HEK293 (cell line): Measurements from ENCODE around the gene CCDC136.

Experiments
- CTCF ChIA-PET: fragments of 350-600 bp; formaldehyde crosslinking; extraction: SDS; loops from one replicate; lab custom pipeline; 2021; ENCODE audit warnings: antibody characterized with exemption; lab: Yijun Ruan, JAX
- POLR2A ChIA-PET: fragments of 300-600 bp; formaldehyde crosslinking; extraction: SDS; loops from one replicate; lab custom pipeline; 2020; ENCODE audit warnings: antibody characterized with exemption, inconsistent platforms; lab: Yijun Ruan, JAX
- H3K27ac ChIP-seq: fragments of 200-500 bp; sonication (Bioruptor generic); 2 replicates; pipeline ENCODE4 v1.5.1; 2014; ENCODE audit warnings: low read depth, low read length, control low read depth, inconsistent platforms; ENCODE audit errors: extremely low read depth
- H3K36me3 ChIP-seq, 2 experiments: fragments of 200-500 bp in 1 of 2; sonication (Bioruptor generic) in 1 of 2; 1 replicate in 1 of 2; 2 replicates in 1 of 2; pipeline ENCODE4 v1.5.1; 2014 to 2017; ENCODE audit warnings: inconsistent platforms in 2 of 2, low read length in 2 of 2; ENCODE audit not compliant: control insufficient read depth in 2 of 2, insufficient read depth in 1 of 2
- H3K4me1 ChIP-seq: fragments of 200-500 bp; sonication (Bioruptor generic); 2 replicates; pipeline ENCODE4 v1.5.1; 2014; ENCODE audit warnings: mild to moderate bottlenecking, low read length, inconsistent platforms; ENCODE audit not compliant: control insufficient read depth, insufficient read depth
- H3K4me3 ChIP-seq: 2 replicates; pipeline ENCODE4 v1.5.1; 2011; ENCODE audit warnings: low read depth, mild to moderate bottlenecking, control low read depth, low read length, moderate library complexity
- H3K9me3 ChIP-seq: fragments of 200-500 bp; sonication (Bioruptor generic); 2 replicates; pipeline ENCODE4 v1.5.1; 2014; ENCODE audit warnings: low read depth, low read length, inconsistent platforms; ENCODE audit not compliant: control insufficient read depth, insufficient read depth
- ATF2 ChIP-seq: fragments of 450-650 bp; formaldehyde crosslinking; IDR thresholded peaks from 2 replicates; pipeline ENCODE4 v1.5.1; 2016; ENCODE audit warnings: missing biosample characterization, missing genetic modification characterization, low read depth
- FEZF1 ChIP-seq: fragments of 450-650 bp; formaldehyde crosslinking; IDR thresholded peaks from 2 replicates; pipeline ENCODE4 v1.5.1; 2016; ENCODE audit warnings: missing biosample characterization, missing genetic modification characterization
- GLI2 ChIP-seq: fragments of 450-650 bp; formaldehyde crosslinking; IDR thresholded peaks from 2 replicates; pipeline ENCODE4; 2017; ENCODE audit warnings: missing biosample characterization, missing genetic modification characterization, low read depth, borderline replicate concordance
- GLIS1 ChIP-seq: fragments of 450-650 bp; formaldehyde crosslinking; IDR thresholded peaks from 2 replicates; pipeline ENCODE4 v1.5.1; 2016; ENCODE audit warnings: missing biosample characterization, missing genetic modification characterization
- KLF10 ChIP-seq: fragments of 450-650 bp; IDR thresholded peaks from 2 replicates; pipeline ENCODE4 v1.5.1; 2018; ENCODE audit warnings: missing biosample characterization, mild to moderate bottlenecking, missing genetic modification characterization
- MEIS1 ChIP-seq: sonication (generic); formaldehyde crosslinking; IDR thresholded peaks from 2 replicates; pipeline ENCODE4 v1.8.1; 2022; ENCODE audit warnings: missing genetic modification reagents, mild to moderate bottlenecking, borderline replicate concordance
- SALL2 ChIP-seq: fragments of 450-650 bp; formaldehyde crosslinking; IDR thresholded peaks from 2 replicates; pipeline ENCODE4 v1.5.0; 2017; ENCODE audit warnings: missing biosample characterization, mild to moderate bottlenecking, missing genetic modification characterization, borderline replicate concordance
- SCRT1 ChIP-seq: fragments of 450-650 bp; formaldehyde crosslinking; IDR thresholded peaks from 2 replicates; pipeline ENCODE4 v1.5.1; 2016; ENCODE audit warnings: missing biosample characterization, missing genetic modification characterization, borderline replicate concordance
- YY1 ChIP-seq: fragments of 450-650 bp; formaldehyde crosslinking; IDR thresholded peaks from 2 replicates; pipeline ENCODE4 v1.5.1; 2018; ENCODE audit warnings: missing biosample characterization, missing genetic modification characterization
- ZBTB1 ChIP-seq: fragments of 450-650 bp; formaldehyde crosslinking; IDR thresholded peaks from 2 replicates; pipeline ENCODE4 v1.5.1; 2016; ENCODE audit warnings: missing biosample characterization, missing genetic modification characterization
- ZNF112 ChIP-seq: fragments of 450-650 bp; formaldehyde crosslinking; IDR thresholded peaks from 2 replicates; pipeline ENCODE4 v1.5.0; 2017; ENCODE audit warnings: missing biosample characterization, missing genetic modification characterization
- ZNF138 ChIP-seq: fragments of 450-650 bp; formaldehyde crosslinking; IDR thresholded peaks from 2 replicates; pipeline ENCODE4 v1.5.1; 2016; ENCODE audit warnings: missing biosample characterization, missing genetic modification characterization, borderline replicate concordance
- ZNF155 ChIP-seq: fragments of 450-650 bp; formaldehyde crosslinking; IDR thresholded peaks from 2 replicates; pipeline ENCODE4 v1.5.1; 2016; ENCODE audit warnings: missing biosample characterization, missing genetic modification characterization
- ZNF214 ChIP-seq: fragments of 450-650 bp; formaldehyde crosslinking; IDR thresholded peaks from 2 replicates; pipeline ENCODE4 v1.5.1; 2017; ENCODE audit warnings: missing biosample characterization, mild to moderate bottlenecking, missing genetic modification characterization, borderline replicate concordance
- ZNF221 ChIP-seq: fragments of 450-650 bp; formaldehyde crosslinking; IDR thresholded peaks from 2 replicates; pipeline ENCODE4 v1.5.1; 2017; ENCODE audit warnings: missing biosample characterization, missing genetic modification characterization, borderline replicate concordance
- ZNF266 ChIP-seq: fragments of 450-650 bp; formaldehyde crosslinking; IDR thresholded peaks from 2 replicates; pipeline ENCODE4 v1.5.1; 2016; ENCODE audit warnings: missing biosample characterization, missing genetic modification characterization, low read depth
- ZNF311 ChIP-seq: fragments of 450-650 bp; formaldehyde crosslinking; IDR thresholded peaks from 2 replicates; pipeline ENCODE4 v1.5.1; 2017; ENCODE audit warnings: missing biosample characterization, missing genetic modification characterization, borderline replicate concordance
- ZNF366 ChIP-seq: fragments of 450-650 bp; formaldehyde crosslinking; conservative IDR thresholded peaks from 2 replicates; pipeline ENCODE4 v1.5.1; 2016; ENCODE audit warnings: missing biosample characterization, missing genetic modification characterization
- ZNF394 ChIP-seq: fragments of 450-650 bp; formaldehyde crosslinking; IDR thresholded peaks from 2 replicates; pipeline ENCODE4 v1.5.1; 2016; ENCODE audit warnings: missing biosample characterization, missing genetic modification characterization, mild to moderate bottlenecking, moderate library complexity, borderline replicate concordance
- ZNF404 ChIP-seq: fragments of 450-650 bp; formaldehyde crosslinking; IDR thresholded peaks from 2 replicates; pipeline ENCODE4 v1.5.1; 2017; ENCODE audit warnings: missing biosample characterization, missing genetic modification characterization
- ZNF600 ChIP-seq: fragments of 450-650 bp; formaldehyde crosslinking; IDR thresholded peaks from 2 replicates; pipeline ENCODE4 v1.5.1; 2016; ENCODE audit warnings: missing biosample characterization, missing genetic modification characterization
- ZNF621 ChIP-seq: fragments of 450-650 bp; formaldehyde crosslinking; IDR thresholded peaks from 2 replicates; pipeline ENCODE4 v1.5.1; 2017; ENCODE audit warnings: missing biosample characterization, missing genetic modification characterization
- ZNF692 ChIP-seq: fragments of 450-650 bp; formaldehyde crosslinking; IDR thresholded peaks from 2 replicates; pipeline ENCODE4 v1.5.1; 2016; ENCODE audit warnings: missing biosample characterization, missing genetic modification characterization
- ZNF830 ChIP-seq: fragments of 450-650 bp; IDR thresholded peaks from 2 replicates; pipeline ENCODE4 v1.5.0; 2018; ENCODE audit warnings: missing biosample characterization, missing genetic modification characterization, low read depth, mild to moderate bottlenecking, moderate library complexity
- TF ChIP-seq, protein P1 (sequence below): fragments of 450-650 bp; formaldehyde crosslinking; IDR thresholded peaks from 2 replicates; pipeline ENCODE4 v1.5.1; 2016; ENCODE audit warnings: missing biosample characterization, missing genetic modification characterization
- TF ChIP-seq, protein P2 (sequence below): fragments of 450-650 bp; formaldehyde crosslinking; IDR thresholded peaks from 2 replicates; pipeline ENCODE4 v1.5.1; 2017; ENCODE audit warnings: missing biosample characterization, missing genetic modification characterization

CCDC136 gene

GRCh38 chr7:128810473-128810872 lies 18.7 kb downstream of the CCDC136 start (continued):
- TF ChIP-seq YY1 (tag by site-specific recombination), result no peak
- TF ChIP-seq ZNF692 (tag by site-specific recombination), result no peak

- CTCF ChIA-PET, result no interaction called here
- Histone ChIP-seq H3K36me3 (peaks cover 0 to 36% of the 10 kb centered on the region in 2 experiments; a peak in 1 of 3 replicates), H3K4me3 (no peak overlapping the region), H3K27ac (no peak overlapping the region), H3K9me3 (no peaks in the 10 kb centered on the region), H3K4me1 (no peaks in the 10 kb centered on the region)
- POLR2A ChIA-PET, result no interaction called here
- no peak for TF ChIP-seq GLI2 (tag by site-specific recombination)
- no peak for TF ChIP-seq KLF10 (tag by site-specific recombination)
- TF ChIP-seq, protein P1, sequence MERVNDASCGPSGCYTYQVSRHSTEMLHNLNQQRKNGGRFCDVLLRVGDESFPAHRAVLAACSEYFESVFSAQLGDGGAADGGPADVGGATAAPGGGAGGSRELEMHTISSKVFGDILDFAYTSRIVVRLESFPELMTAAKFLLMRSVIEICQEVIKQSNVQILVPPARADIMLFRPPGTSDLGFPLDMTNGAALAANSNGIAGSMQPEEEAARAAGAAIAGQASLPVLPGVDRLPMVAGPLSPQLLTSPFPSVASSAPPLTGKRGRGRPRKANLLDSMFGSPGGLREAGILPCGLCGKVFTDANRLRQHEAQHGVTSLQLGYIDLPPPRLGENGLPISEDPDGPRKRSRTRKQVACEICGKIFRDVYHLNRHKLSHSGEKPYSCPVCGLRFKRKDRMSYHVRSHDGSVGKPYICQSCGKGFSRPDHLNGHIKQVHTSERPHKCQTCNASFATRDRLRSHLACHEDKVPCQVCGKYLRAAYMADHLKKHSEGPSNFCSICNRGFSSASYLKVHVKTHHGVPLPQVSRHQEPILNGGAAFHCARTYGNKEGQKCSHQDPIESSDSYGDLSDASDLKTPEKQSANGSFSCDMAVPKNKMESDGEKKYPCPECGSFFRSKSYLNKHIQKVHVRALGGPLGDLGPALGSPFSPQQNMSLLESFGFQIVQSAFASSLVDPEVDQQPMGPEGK (tag by site-specific recombination), result no peak
- no peak for TF ChIP-seq ZNF138 (tag by site-specific recombination)
- no peak for TF ChIP-seq ZNF394 (tag by site-specific recombination)
- no peak for TF ChIP-seq ZNF830 (tag by site-specific recombination)
- TF ChIP-seq, protein P2, sequence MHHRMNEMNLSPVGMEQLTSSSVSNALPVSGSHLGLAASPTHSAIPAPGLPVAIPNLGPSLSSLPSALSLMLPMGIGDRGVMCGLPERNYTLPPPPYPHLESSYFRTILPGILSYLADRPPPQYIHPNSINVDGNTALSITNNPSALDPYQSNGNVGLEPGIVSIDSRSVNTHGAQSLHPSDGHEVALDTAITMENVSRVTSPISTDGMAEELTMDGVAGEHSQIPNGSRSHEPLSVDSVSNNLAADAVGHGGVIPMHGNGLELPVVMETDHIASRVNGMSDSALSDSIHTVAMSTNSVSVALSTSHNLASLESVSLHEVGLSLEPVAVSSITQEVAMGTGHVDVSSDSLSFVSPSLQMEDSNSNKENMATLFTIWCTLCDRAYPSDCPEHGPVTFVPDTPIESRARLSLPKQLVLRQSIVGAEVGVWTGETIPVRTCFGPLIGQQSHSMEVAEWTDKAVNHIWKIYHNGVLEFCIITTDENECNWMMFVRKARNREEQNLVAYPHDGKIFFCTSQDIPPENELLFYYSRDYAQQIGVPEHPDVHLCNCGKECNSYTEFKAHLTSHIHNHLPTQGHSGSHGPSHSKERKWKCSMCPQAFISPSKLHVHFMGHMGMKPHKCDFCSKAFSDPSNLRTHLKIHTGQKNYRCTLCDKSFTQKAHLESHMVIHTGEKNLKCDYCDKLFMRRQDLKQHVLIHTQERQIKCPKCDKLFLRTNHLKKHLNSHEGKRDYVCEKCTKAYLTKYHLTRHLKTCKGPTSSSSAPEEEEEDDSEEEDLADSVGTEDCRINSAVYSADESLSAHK (tag by site-specific recombination), result no peak
- no peak for TF ChIP-seq ZNF266 (tag by site-specific recombination)
- no peak for TF ChIP-seq ZNF214
- no peak for TF ChIP-seq FEZF1
- TF ChIP-seq GLIS1 (tag by site-specific recombination), result no peak
- no peak for TF ChIP-seq SALL2
- TF ChIP-seq ZNF155 (tag by site-specific recombination), result no peak
These were observed 19.2 kb downstream of the CCDC136 start for GRCh38 chr7:128810997-128811396.

- POLR2A ChIA-PET, result no interaction called here
- Histone ChIP-seq H3K27ac (no peak overlapping the region), H3K36me3 (peaks cover 0 to 27% of the 10 kb centered on the region in 2 experiments; a peak in 1 of 3 replicates), H3K4me1 (no peaks in the 10 kb centered on the region), H3K4me3 (no peak overlapping the region), H3K9me3 (no peaks in the 10 kb centered on the region)
- CTCF ChIA-PET, result interaction anchor here (0.7 kb wide), 2 partner anchors 9 to 351 kb away, joined by 3 read pairs; no protein-coding TSS in a partner anchor
- TF ChIP-seq ZNF112 (tag by site-specific recombination), result no peak
- TF ChIP-seq ZNF366 (tag by site-specific recombination), result no peak
- TF ChIP-seq ATF2 (tag by site-specific recombination), result no peak
- no peak for TF ChIP-seq ZNF404 (tag by site-specific recombination)
- no peak for TF ChIP-seq ZNF311 (tag by site-specific recombination)
- no peak for TF ChIP-seq GLI2 (tag by site-specific recombination)
- no peak for TF ChIP-seq ZNF600
- no peak for TF ChIP-seq MEIS1 (CRISPR knock-in tag)
- no peak for TF ChIP-seq ZNF221 (tag by site-specific recombination)
- no peak for TF ChIP-seq SCRT1 (tag by site-specific recombination)
- TF ChIP-seq ZBTB1 (tag by site-specific recombination), result no peak
- TF ChIP-seq FEZF1, result no peak
- no peak for TF ChIP-seq ZNF621 (tag by site-specific recombination)
These were observed 20.1 kb downstream of the CCDC136 start for GRCh38 chr7:128811631-128812430.
